ENCODE measurements around the gene SYT10.

Gene SYT10

DNA sequence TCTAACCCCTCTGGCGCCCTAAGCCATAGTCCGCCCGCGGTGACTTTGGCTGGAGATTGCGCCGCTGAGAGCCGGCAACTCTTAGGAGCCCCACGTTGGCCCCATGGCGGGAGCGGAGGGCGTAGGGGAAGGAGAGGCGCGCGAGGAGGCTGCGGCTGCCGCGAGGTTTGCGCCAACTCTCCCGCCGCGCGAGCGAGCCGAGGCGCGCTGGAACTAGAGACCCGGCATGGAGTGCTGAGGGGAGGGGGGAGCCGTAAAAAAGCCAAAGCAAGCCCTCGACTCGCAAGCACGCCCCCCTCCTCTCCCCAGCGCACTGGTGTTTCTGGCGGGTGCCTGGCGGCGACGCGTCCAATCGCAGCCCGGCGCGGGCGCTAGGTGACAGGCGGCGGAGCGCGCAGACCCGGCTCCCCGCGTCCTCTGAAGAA lies at the start of gene SYT10:
Gene SYT10 (minus strand): TSS at position 233 of the 425 bp plus-strand sequence. CDS start 297 bp downstream, outside the sequence.
- Mint-ChIP-seq H3K4me3 (peak within 1 kb of the TSS; percentile 67), H3K27ac (no peak within 1 kb of the TSS), H3K36me3 (ENCODE audit: low read depth) (no peaks in the 10 kb centered on the region), H3K27me3 (peaks cover 43% of the 10 kb centered on the region), H3K4me1 (ENCODE audit: low read depth) (peaks cover 11% of the 10 kb centered on the region), H3K9me3 (no peaks in the 10 kb centered on the region)
- intact Hi-C loops (cut with micrococcal nuclease) = no loop called here

GRCh38 chr12:33488036-33488435 lies 48.4 kb upstream of the SYT10 start:
- no peak overlapping the region for H3K4me3 Mint-ChIP-seq
- no peaks in the 10 kb centered on the region for H3K36me3 Mint-ChIP-seq (ENCODE audit: low read depth)
- intact Hi-C loops (cut with micrococcal nuclease) = no loop called here
- H3K27me3 Mint-ChIP-seq = no peaks in the 10 kb centered on the region
- H3K4me1 Mint-ChIP-seq (ENCODE audit: low read depth) = no peaks in the 10 kb centered on the region
- H3K9me3 Mint-ChIP-seq = peaks cover 21% of the 10 kb centered on the region
- no peak overlapping the region for H3K27ac Mint-ChIP-seq

DNA sequence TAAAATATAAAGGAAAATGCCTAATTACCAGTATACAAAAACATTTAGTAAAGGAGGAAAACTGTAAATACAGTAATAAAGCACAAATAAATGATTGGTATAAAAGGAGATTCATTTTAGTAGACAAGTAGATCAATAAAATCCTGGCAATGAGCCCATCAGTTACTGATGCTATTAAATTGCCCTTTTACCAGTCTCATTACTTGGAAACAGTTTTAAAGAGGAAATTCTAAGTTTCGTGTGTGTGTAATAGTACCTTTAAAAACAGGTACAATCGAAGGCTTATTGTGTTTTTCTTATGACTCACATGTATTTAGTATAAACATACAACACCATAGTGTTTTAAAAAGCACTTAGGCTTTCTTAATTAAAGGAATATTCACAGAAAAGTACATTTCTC lies 46.4 kb upstream of the SYT10 start:
- H3K9me3 Mint-ChIP-seq = peaks cover 14% of the 10 kb centered on the region
- H3K36me3 Mint-ChIP-seq (ENCODE audit: low read depth) = no peaks in the 10 kb centered on the region
- H3K4me3 Mint-ChIP-seq = no peak overlapping the region
- no peaks in the 10 kb centered on the region for H3K27me3 Mint-ChIP-seq
- no peak overlapping the region for H3K27ac Mint-ChIP-seq
- H3K4me1 Mint-ChIP-seq (ENCODE audit: low read depth) = no peaks in the 10 kb centered on the region
- intact Hi-C loops (cut with micrococcal nuclease) = no loop called here

GRCh38 chr12:33484161-33484560 lies 44.5 kb upstream of the SYT10 start:
- Mint-ChIP-seq H3K36me3 (ENCODE audit: low read depth) (no peaks in the 10 kb centered on the region), H3K9me3 (no peaks in the 10 kb centered on the region), H3K4me1 (ENCODE audit: low read depth) (no peaks in the 10 kb centered on the region), H3K4me3 (no peak overlapping the region), H3K27ac (no peak overlapping the region), H3K27me3 (no peaks in the 10 kb centered on the region)
- intact Hi-C loops (cut with micrococcal nuclease) = no loop called here

DNA sequence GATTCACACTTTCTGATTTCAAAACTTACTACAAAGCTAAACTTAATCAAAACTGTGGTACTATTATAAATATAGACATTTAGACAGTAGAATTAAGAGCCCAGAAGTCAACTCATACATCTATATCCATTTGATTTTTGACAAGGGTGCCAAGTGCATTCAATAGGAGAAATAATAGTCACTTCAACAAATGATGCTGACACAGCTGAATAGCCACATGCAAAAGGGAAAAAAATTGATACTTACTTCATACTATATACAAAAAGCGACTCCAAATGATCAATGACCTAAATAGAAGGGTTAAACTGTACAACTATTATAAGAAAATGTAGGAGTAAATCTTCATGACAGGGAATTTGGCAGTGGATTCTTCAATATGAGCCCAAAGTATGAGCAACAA lies 40.7 kb upstream of the SYT10 start:
- H3K36me3 Mint-ChIP-seq (ENCODE audit: low read depth) = no peaks in the 10 kb centered on the region
- no peaks in the 10 kb centered on the region for H3K4me1 Mint-ChIP-seq (ENCODE audit: low read depth)
- intact Hi-C loops (cut with micrococcal nuclease) = no loop called here
- H3K27me3 Mint-ChIP-seq = no peaks in the 10 kb centered on the region
- no peak overlapping the region for H3K27ac Mint-ChIP-seq
- H3K9me3 Mint-ChIP-seq = peaks cover 18% of the 10 kb centered on the region
- H3K4me3 Mint-ChIP-seq = no peak overlapping the region

- no peak overlapping the region for H3K4me3 Mint-ChIP-seq
- no peaks in the 10 kb centered on the region for H3K4me1 Mint-ChIP-seq (ENCODE audit: low read depth)
- intact Hi-C loops (cut with micrococcal nuclease) = no loop called here
- no peaks in the 10 kb centered on the region for H3K36me3 Mint-ChIP-seq (ENCODE audit: low read depth)
- no peak overlapping the region for H3K27ac Mint-ChIP-seq
- H3K27me3 Mint-ChIP-seq = no peaks in the 10 kb centered on the region
- H3K9me3 Mint-ChIP-seq = peaks cover 18% of the 10 kb centered on the region
These were observed 36.4 kb upstream of the SYT10 start for GRCh38 chr12:33476058-33476457.

- Mint-ChIP-seq H3K9me3 (peaks cover 9% of the 10 kb centered on the region), H3K27ac (no peak overlapping the region), H3K4me1 (ENCODE audit: low read depth) (no peaks in the 10 kb centered on the region), H3K27me3 (no peaks in the 10 kb centered on the region), H3K36me3 (ENCODE audit: low read depth) (no peaks in the 10 kb centered on the region), H3K4me3 (no peak overlapping the region)
- intact Hi-C loops (cut with micrococcal nuclease) = no loop called here
These were observed 32.7 kb upstream of the SYT10 start for GRCh38 chr12:33472299-33472698.

GRCh38 chr12:33455096-33455495 lies 15.5 kb upstream of the SYT10 start:
- Mint-ChIP-seq H3K4me1 (ENCODE audit: low read depth) (no peaks in the 10 kb centered on the region), H3K27ac (no peak overlapping the region), H3K9me3 (peaks cover 7% of the 10 kb centered on the region), H3K4me3 (no peak overlapping the region), H3K27me3 (no peaks in the 10 kb centered on the region), H3K36me3 (ENCODE audit: low read depth) (no peaks in the 10 kb centered on the region)
- intact Hi-C loops (cut with micrococcal nuclease) = no loop called here

- no peaks in the 10 kb centered on the region for H3K4me1 Mint-ChIP-seq (ENCODE audit: low read depth)
- intact Hi-C loops (cut with micrococcal nuclease) = no loop called here
- no peak overlapping the region for H3K27ac Mint-ChIP-seq
- H3K4me3 Mint-ChIP-seq = no peak overlapping the region
- no peaks in the 10 kb centered on the region for H3K36me3 Mint-ChIP-seq (ENCODE audit: low read depth)
- no peaks in the 10 kb centered on the region for H3K27me3 Mint-ChIP-seq
- H3K9me3 Mint-ChIP-seq = no peaks in the 10 kb centered on the region
These were observed 10.9 kb upstream of the SYT10 start for GRCh38 chr12:33450480-33450879.

DNA sequence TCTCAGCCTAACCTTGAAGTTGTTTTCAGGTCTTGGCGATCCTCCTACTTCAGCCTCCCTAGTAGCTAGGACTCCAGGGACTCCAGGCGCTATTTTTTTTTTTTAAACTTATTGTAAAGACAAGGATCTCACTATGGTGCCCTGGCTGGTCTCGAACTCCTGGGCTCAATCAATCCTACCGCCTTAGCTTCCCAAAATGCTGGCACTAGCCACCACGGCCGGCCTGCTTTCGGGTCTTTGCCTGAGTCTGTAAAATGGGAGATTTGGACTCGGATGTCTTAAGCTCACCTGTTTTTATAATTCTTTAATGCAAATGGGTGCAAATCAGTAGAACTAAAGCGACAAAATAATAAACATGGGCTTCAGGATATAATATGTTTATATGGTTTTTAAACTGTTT lies 858 bp upstream of the SYT10 start:
- H3K4me1 Mint-ChIP-seq (ENCODE audit: low read depth) = peaks cover 11% of the 10 kb centered on the region
- no peaks in the 10 kb centered on the region for H3K36me3 Mint-ChIP-seq (ENCODE audit: low read depth)
- peaks cover 43% of the 10 kb centered on the region for H3K27me3 Mint-ChIP-seq
- H3K4me3 Mint-ChIP-seq = no peak overlapping the region
- no peak overlapping the region for H3K27ac Mint-ChIP-seq
- no peaks in the 10 kb centered on the region for H3K9me3 Mint-ChIP-seq
- intact Hi-C loops (cut with micrococcal nuclease) = no loop called here

DNA sequence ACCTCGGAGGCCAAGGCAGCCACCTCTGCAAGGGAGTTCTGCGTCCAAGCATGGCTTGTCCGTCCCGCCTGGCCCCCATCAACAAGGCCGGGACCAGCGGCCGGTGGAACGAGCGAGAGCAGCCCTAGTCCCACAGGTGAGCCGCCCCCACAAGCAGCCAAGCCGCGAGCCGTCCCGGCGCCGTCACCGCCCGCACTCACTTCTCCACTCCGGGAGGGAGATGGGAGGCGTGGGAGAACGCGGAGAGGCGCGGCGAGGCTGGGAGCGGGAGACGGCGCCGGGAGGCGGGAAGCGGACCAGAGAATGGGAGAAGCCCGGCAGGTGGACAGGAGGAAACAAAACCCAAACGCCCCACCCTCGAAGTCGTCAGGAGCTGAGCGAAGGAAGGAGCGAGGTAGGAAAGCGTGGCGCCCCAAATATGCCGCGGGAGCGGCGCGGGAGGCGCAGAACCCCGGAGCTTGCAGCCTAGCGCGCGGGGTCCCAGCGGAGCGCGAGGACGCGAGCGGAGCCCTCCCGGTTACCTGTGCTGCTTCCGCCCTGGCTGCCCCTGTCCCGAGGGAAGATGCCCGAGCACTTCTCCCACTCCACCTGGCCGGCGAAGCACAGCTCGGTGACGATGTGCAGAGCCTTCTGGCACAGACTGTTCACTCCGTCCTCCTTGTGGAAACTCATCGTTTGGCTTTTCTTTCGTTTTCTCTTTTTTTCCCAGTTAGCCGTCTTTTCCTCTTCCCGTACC lies 600 bp downstream of the SYT10 start:
- Mint-ChIP-seq H3K36me3 (ENCODE audit: low read depth) (no peaks in the 10 kb centered on the region), H3K4me3 (peak overlapping the region; percentile 67), H3K4me1 (ENCODE audit: low read depth) (peaks cover 11% of the 10 kb centered on the region), H3K27ac (no peak overlapping the region), H3K9me3 (no peaks in the 10 kb centered on the region), H3K27me3 (peaks cover 43% of the 10 kb centered on the region)
- intact Hi-C loops (cut with micrococcal nuclease) = no loop called here

DNA sequence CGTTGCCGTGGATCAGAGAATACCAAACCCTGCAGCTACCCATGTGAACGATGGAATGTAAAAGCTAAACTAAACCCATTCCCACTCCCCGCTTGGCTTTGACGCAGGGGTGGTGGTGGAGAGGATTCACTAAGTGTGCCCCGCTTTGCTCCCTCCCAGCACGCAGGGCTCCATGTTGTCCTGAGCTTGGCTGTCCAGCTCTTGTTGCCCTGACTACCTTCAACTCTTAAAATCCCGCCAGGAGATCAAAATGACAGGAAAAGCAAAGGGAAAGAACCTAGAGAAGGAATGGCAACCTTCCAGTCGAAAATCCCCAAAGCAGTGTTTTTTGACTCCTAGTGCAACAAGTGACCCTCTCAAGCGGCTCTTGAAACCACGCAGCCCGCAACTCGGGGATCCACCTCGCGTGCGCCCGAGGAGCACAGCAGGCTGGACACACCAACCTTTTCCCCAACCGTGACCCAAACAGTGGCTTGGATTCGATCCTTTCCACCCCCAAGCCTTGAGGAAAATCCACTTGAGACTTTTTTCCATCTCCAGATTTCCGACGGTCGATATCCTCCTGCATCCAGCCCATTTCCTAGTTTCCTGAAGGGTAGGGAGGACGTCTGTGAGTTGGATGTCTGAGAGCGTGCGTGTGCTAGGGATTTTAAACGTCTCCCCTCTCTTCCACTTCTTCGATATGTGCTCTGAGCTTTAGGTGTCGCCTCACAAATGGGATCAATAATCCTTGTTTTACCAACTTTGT lies 1.4 kb downstream of the SYT10 start:
- no peaks in the 10 kb centered on the region for H3K9me3 Mint-ChIP-seq
- H3K27ac Mint-ChIP-seq = no peak overlapping the region

GRCh38 chr12:33437598-33437997 lies 2.0 kb downstream of the SYT10 start:
- intact Hi-C loops (cut with micrococcal nuclease) = no loop called here
- H3K4me1 Mint-ChIP-seq (ENCODE audit: low read depth) = peaks cover 11% of the 10 kb centered on the region
- H3K27me3 Mint-ChIP-seq = peaks cover 40% of the 10 kb centered on the region
- no peak overlapping the region for H3K27ac Mint-ChIP-seq
- no peaks in the 10 kb centered on the region for H3K36me3 Mint-ChIP-seq (ENCODE audit: low read depth)
- no peak overlapping the region for H3K4me3 Mint-ChIP-seq
- no peaks in the 10 kb centered on the region for H3K9me3 Mint-ChIP-seq

More for the DNA sequence above, 1.4 kb downstream of the SYT10 start:
- Mint-ChIP-seq H3K27me3 (peaks cover 43% of the 10 kb centered on the region), H3K4me3 (no peak overlapping the region), H3K4me1 (ENCODE audit: low read depth) (peaks cover 11% of the 10 kb centered on the region), H3K36me3 (ENCODE audit: low read depth) (no peaks in the 10 kb centered on the region)
- intact Hi-C loops (cut with micrococcal nuclease) = no loop called here

- intact Hi-C loops (cut with micrococcal nuclease) = no loop called here
- Mint-ChIP-seq H3K36me3 (ENCODE audit: low read depth) (no peaks in the 10 kb centered on the region), H3K4me3 (no peak overlapping the region), H3K27me3 (peaks cover 9% of the 10 kb centered on the region), H3K4me1 (ENCODE audit: low read depth) (no peaks in the 10 kb centered on the region), H3K27ac (no peak overlapping the region), H3K9me3 (no peaks in the 10 kb centered on the region)
These were observed 6.6 kb downstream of the SYT10 start for GRCh38 chr12:33432992-33433391.

All from dendritic cell treated with granulocyte-macrophage colony-stimulating factor and Interleukin-4, amounts not matched to agents 40 ng/mL and 50 ng/mL, for 4 days (primary cell).